ENCODE data around the gene FNDC3A.
A peak's percentile ranks its signal among the peaks of the same experiment; 100 is the strongest.

Gene FNDC3A

GRCh38 chr13:49220856-49221589 lies 245.3 kb downstream of the FNDC3A start:
- no peak for DNase-seq

GRCh38 chr13:49221590-49221965 lies 245.9 kb downstream of the FNDC3A start:
- DNase-seq, result no peak

GRCh38 chr13:49225223-49226042 lies 249.7 kb downstream of the FNDC3A start:
- DNase-seq, result no peak

- DNase-seq, result no peak
These were observed 250.9 kb downstream of the FNDC3A start for GRCh38 chr13:49226613-49227012.

- DNase-seq, result no peak
These were observed 259.0 kb downstream of the FNDC3A start for GRCh38 chr13:49234741-49235140.

GRCh38 chr13:49235856-49236431 lies 260.2 kb downstream of the FNDC3A start:
- no peak for DNase-seq

GRCh38 chr13:49238621-49239020 lies 262.9 kb downstream of the FNDC3A start:
- DNase-seq, result no peak

GRCh38 chr13:49240017-49240416 lies 264.3 kb downstream of the FNDC3A start:
- DNase-seq, result peak; percentile 48

GRCh38 chr13:49241296-49241695 lies 265.6 kb downstream of the FNDC3A start:
- no peak for DNase-seq

- no peak for DNase-seq
These were observed 269.4 kb downstream of the FNDC3A start for GRCh38 chr13:49245101-49245500.

GRCh38 chr13:49246850-49247642 lies 271.3 kb downstream of the FNDC3A start:
- no peak for DNase-seq

GRCh38 chr13:49247643-49248621 lies 272.2 kb downstream of the FNDC3A start, which contains the start of gene CDADC1:
Gene CDADC1 (plus strand): TSS chr13:49247925. CDS start chr13:49248038, 113 bp downstream.
- peak; percentile 89 for DNase-seq

- no peak for DNase-seq
These were observed 272.9 kb downstream of the FNDC3A start for GRCh38 chr13:49248622-49249002.

GRCh38 chr13:49251326-49251725 lies 275.6 kb downstream of the FNDC3A start:
- no peak for DNase-seq

- DNase-seq, result no peak
These were observed 277.6 kb downstream of the FNDC3A start for GRCh38 chr13:49253310-49253709.

- DNase-seq, result no peak
These were observed 278.3 kb downstream of the FNDC3A start for GRCh38 chr13:49254007-49254406.

GRCh38 chr13:49256841-49257240 lies 281.1 kb downstream of the FNDC3A start:
- no peak for DNase-seq

- peak; percentile 10 for DNase-seq
These were observed 282.5 kb downstream of the FNDC3A start for GRCh38 chr13:49258089-49258796.

All from CD4-positive, alpha-beta T cell treated with Interleukin-6 for 4 hours (primary cell).